PC-9 (cell line): ENCODE data around the gene FGF7. TPM values are rescaled to one million over a fixed set of nuclear protein-coding genes. Genes with fewer than 3 reads are reported as not detected.

Experiments
- BruUV-seq: library from RNA; stranded (reverse); fragments of 400-500 nt; replicated peaks from 2 replicates; lab custom pipeline; 2021; lab: Mats Ljungman, UMichigan
- CTCF ChIA-PET: fragments of 300-600 bp; sonication (Branson Sonifier 250); formaldehyde crosslinking; loops from one replicate; lab custom pipeline; 2022; ENCODE audit warnings: antibody characterized with exemption; lab: Charles Lee
- POLR2A ChIA-PET: fragments of 300-600 bp; sonication (Branson Sonifier 250); formaldehyde crosslinking; loops from one replicate; lab custom pipeline; 2022; ENCODE audit warnings: antibody characterized with exemption; ENCODE audit not compliant: unreplicated experiment; lab: Charles Lee
- DNase-seq, 2 experiments: peaks; one replicate each; pipeline versions ENCODE4 v3.0.0 to v3.0.0-alpha.2; 2015 to 2022; ENCODE audit warnings: mixed read lengths in 1 of 2
- H2AFZ ChIP-seq: fragments of 200-600 bp; sonication (generic); 2 replicates; pipeline ENCODE4 v1.8.1; 2017; ENCODE audit warnings: antibody characterized with exemption
- H3F3A ChIP-seq: fragments of 200-600 bp; sonication (generic); 2 replicates; pipeline ENCODE4 v1.8.1; 2017; ENCODE audit warnings: antibody characterized with exemption, mild to moderate bottlenecking, low read depth; ENCODE audit not compliant: insufficient read depth
- H3K27ac ChIP-seq: fragments of 200-600 bp; sonication (generic); 2 replicates; pipeline ENCODE4 v1.6.1; 2016; ENCODE audit warnings: mixed run types
- H3K27me3 ChIP-seq: fragments of 200-600 bp; sonication (generic); 2 replicates; pipeline ENCODE4 v1.6.1; 2016; ENCODE audit warnings: low read depth, mixed run types; ENCODE audit not compliant: insufficient read depth
- H3K36me3 ChIP-seq: fragments of 200-600 bp; sonication (generic); 2 replicates; pipeline ENCODE4 v1.6.1; 2016; ENCODE audit warnings: low read depth, mixed run types
- H3K4me1 ChIP-seq: fragments of 200-600 bp; sonication (generic); replicated peaks from 2 replicates; pipeline ENCODE4 v1.6.1; 2016; ENCODE audit warnings: mixed run types; ENCODE audit not compliant: insufficient read depth
- H3K4me2 ChIP-seq: fragments of 200-600 bp; sonication (generic); 2 replicates; pipeline ENCODE4 v1.6.1; 2017; ENCODE audit warnings: mixed run types
- H3K4me3 ChIP-seq: fragments of 200-600 bp; sonication (generic); 2 replicates; pipeline ENCODE4 v1.6.1; 2016; ENCODE audit warnings: mixed run types
- H3K79me2 ChIP-seq: fragments of 200-600 bp; sonication (generic); 2 replicates; pipeline ENCODE4 v1.6.1; 2017; ENCODE audit warnings: low read depth, mixed run types
- H3K9me2 ChIP-seq: fragments of 200-600 bp; sonication (generic); 2 replicates; pipeline ENCODE4 v1.8.1; 2017; ENCODE audit warnings: mild to moderate bottlenecking; ENCODE audit not compliant: insufficient read depth
- H3K9me3 ChIP-seq: fragments of 200-600 bp; sonication (generic); 2 replicates; pipeline ENCODE4 v1.8.1; 2016; ENCODE audit warnings: low read depth; ENCODE audit not compliant: insufficient read depth
- H4K20me1 ChIP-seq: fragments of 200-600 bp; sonication (generic); 2 replicates; pipeline ENCODE4 v1.8.1; 2017; ENCODE audit not compliant: insufficient read depth
- EZH2 ChIP-seq: fragments of 200-600 bp; sonication (generic); IDR thresholded peaks from 2 replicates; pipeline ENCODE4 v1.8.0; 2017; ENCODE audit warnings: antibody characterized with exemption, low read depth
- intact Hi-C: fragments of 100-400 bp; cut with micrococcal nuclease; formaldehyde crosslinking; loops from one replicate; pipeline ENCODE4 v1.10.0; 2022; ENCODE audit not compliant: unreplicated experiment
- total RNA-seq: library from RNA; stranded (reverse); gene quantifications from 2 replicates; pipeline ENCODE4 v1.2.3, GENCODE V29; 2021
- TF ChIP-seq, protein P1 (sequence below): fragments of 200-600 bp; sonication (generic); conservative IDR thresholded peaks from 2 replicates; pipeline ENCODE4 v1.6.1; 2017; ENCODE audit warnings: mixed run types, antibody characterized with exemption, mild to moderate bottlenecking, moderate library complexity

FGF7 gene
- total RNA-seq, 1 experiment from 2014 or later = not detected

- H3K4me1 ChIP-seq = no peaks in the 10 kb centered on the region
- CTCF ChIA-PET = no interaction called here
- intact Hi-C loops = no loop called here
These were observed 12.1 kb downstream of the FGF7 start for GRCh38 chr15:49435174-49435573.

DNA sequence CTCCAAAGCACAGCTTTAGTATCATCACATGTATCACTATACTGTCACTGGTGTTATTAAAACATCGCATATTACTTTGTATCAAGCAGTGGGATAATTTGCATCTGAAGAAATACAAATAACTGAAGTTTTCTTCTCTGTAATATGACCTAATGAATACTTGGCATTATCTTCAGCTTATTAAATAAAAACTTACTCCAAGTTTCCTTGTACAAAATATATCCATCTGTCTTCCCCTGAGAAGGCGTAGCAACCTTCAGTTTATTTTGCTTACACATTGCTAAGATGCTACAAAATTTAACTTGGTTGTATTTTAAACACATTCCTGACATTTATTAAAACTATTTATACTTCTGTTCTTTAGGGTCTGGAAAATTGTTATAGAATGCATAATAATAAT is 13.7 kb downstream of the FGF7 start:
- H3F3A ChIP-seq = no peaks in the 10 kb centered on the region
- no peaks in the 10 kb centered on the region for H3K36me3 ChIP-seq
- no peak overlapping the region for H3K27ac ChIP-seq
- BruUV-seq = no TSS peak
- no peaks in the 10 kb centered on the region for H3K9me3 ChIP-seq
- no peak overlapping the region for H2AFZ ChIP-seq
- intact Hi-C loops = no loop called here
- no peaks in the 10 kb centered on the region for H3K79me2 ChIP-seq
- no peaks in the 10 kb centered on the region for H3K9me2 ChIP-seq
- TF ChIP-seq, protein P1, sequence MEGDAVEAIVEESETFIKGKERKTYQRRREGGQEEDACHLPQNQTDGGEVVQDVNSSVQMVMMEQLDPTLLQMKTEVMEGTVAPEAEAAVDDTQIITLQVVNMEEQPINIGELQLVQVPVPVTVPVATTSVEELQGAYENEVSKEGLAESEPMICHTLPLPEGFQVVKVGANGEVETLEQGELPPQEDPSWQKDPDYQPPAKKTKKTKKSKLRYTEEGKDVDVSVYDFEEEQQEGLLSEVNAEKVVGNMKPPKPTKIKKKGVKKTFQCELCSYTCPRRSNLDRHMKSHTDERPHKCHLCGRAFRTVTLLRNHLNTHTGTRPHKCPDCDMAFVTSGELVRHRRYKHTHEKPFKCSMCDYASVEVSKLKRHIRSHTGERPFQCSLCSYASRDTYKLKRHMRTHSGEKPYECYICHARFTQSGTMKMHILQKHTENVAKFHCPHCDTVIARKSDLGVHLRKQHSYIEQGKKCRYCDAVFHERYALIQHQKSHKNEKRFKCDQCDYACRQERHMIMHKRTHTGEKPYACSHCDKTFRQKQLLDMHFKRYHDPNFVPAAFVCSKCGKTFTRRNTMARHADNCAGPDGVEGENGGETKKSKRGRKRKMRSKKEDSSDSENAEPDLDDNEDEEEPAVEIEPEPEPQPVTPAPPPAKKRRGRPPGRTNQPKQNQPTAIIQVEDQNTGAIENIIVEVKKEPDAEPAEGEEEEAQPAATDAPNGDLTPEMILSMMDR = no peak
- TF ChIP-seq EZH2 = no peak
- no peak for DNase-seq
- CTCF ChIA-PET = no interaction called here
- H3K4me3 ChIP-seq = no peak overlapping the region
- POLR2A ChIA-PET = no interaction called here
- no peak overlapping the region for H3K4me2 ChIP-seq
- no peaks in the 10 kb centered on the region for H3K4me1 ChIP-seq
- H4K20me1 ChIP-seq = no peaks in the 10 kb centered on the region
- H3K27me3 ChIP-seq = no peaks in the 10 kb centered on the region

More at GRCh38 chr15:49435174-49435573, 12.1 kb downstream of the FGF7 start:
- H2AFZ ChIP-seq = no peak overlapping the region
- H3F3A ChIP-seq = no peaks in the 10 kb centered on the region
- TF ChIP-seq, protein P1 = no peak
- no peak for TF ChIP-seq EZH2
- H3K27me3 ChIP-seq = no peaks in the 10 kb centered on the region
- H3K4me2 ChIP-seq = no peak overlapping the region
- no peaks in the 10 kb centered on the region for H3K79me2 ChIP-seq
- H4K20me1 ChIP-seq = no peaks in the 10 kb centered on the region
- H3K4me3 ChIP-seq = no peak overlapping the region
- POLR2A ChIA-PET = no interaction called here
- H3K36me3 ChIP-seq = no peaks in the 10 kb centered on the region
- no peak for DNase-seq
- H3K27ac ChIP-seq = no peak overlapping the region
- no peaks in the 10 kb centered on the region for H3K9me2 ChIP-seq
- BruUV-seq = no TSS peak
- no peaks in the 10 kb centered on the region for H3K9me3 ChIP-seq

GRCh38 chr15:49438962-49439631 is 16.1 kb downstream of the FGF7 start:
- CTCF ChIA-PET = no interaction called here
- no peak overlapping the region for H2AFZ ChIP-seq

More at GRCh38 chr15:49438962-49439631, 16.1 kb downstream of the FGF7 start:
- Histone ChIP-seq H3K9me3 (no peaks in the 10 kb centered on the region), H3F3A (no peaks in the 10 kb centered on the region), H3K4me1 (no peaks in the 10 kb centered on the region), H3K4me2 (no peak overlapping the region), H3K9me2 (no peaks in the 10 kb centered on the region), H3K36me3 (no peaks in the 10 kb centered on the region), H3K4me3 (no peak overlapping the region), H4K20me1 (no peaks in the 10 kb centered on the region), H3K27me3 (no peaks in the 10 kb centered on the region), H3K79me2 (no peaks in the 10 kb centered on the region), H3K27ac (no peak overlapping the region)
- intact Hi-C loops = no loop called here
- no TSS peak for BruUV-seq
- POLR2A ChIA-PET = no interaction called here
- DNase-seq = no peak
- TF ChIP-seq, protein P1 = no peak
- TF ChIP-seq EZH2 = no peak
